PFSK-1 (cell line): ENCODE data around the gene ULK4.

Source experiments
- FOXP2 ChIP-seq: optimal IDR thresholded peaks from 2 replicates; pipeline ENCODE3; 2011; ENCODE audit warnings: borderline replicate concordance, control low read depth, inconsistent platforms; ENCODE audit not compliant: insufficient read depth; ENCODE audit errors: extremely low read length, extremely low read depth
- POLR2AphosphoS5 ChIP-seq: IDR thresholded peaks from 2 replicates; pipeline ENCODE4 v1.6.1; 2012; ENCODE audit warnings: low read depth, mild to moderate bottlenecking, control low read depth, low read length, moderate library complexity
- SIN3A ChIP-seq: IDR thresholded peaks from 2 replicates; pipeline ENCODE4 v1.6.1; 2012; ENCODE audit warnings: mild to moderate bottlenecking, low read length, moderate library complexity, borderline replicate concordance; ENCODE audit not compliant: insufficient read depth
- TAF1 ChIP-seq: IDR thresholded peaks from 2 replicates; pipeline ENCODE4 v1.6.1; 2012; ENCODE audit warnings: low read length, control low read depth, borderline replicate concordance; ENCODE audit not compliant: insufficient read depth
- TF ChIP-seq, protein P1 (sequence below), 2 experiments: IDR thresholded peaks; 2 replicates each; pipeline versions ENCODE4 v1.6.1 to v1.8.0; 2011 to 2012; ENCODE audit warnings: low read depth in 2 of 2, low read length in 2 of 2, control low read depth in 1 of 2, inconsistent platforms in 1 of 2, mild to moderate bottlenecking in 1 of 2, moderate library complexity in 1 of 2; ENCODE audit not compliant: insufficient read depth in 1 of 2

The ULK4 gene

DNA sequence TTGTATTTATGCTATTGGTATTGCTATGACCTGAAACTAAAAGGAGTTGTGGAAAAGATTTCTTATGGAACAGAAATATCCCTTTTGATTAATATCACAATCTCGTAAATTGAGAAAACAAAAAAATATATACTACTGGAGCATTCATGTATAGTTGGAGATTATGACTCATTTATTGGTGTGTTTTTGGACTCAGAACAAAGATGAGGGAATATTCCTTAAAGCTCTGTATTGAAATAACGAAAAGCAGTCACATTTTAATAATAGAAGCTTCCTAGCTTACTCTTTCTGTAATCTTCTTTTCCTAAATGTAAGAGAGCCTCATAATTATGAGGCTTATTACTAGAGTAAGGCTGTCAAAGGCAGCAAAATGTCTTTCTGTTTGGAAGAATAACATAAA, 748.3 kb downstream of the ULK4 start:
- TF ChIP-seq TAF1 (no peak), SIN3A (no peak), POLR2AphosphoS5 (no peak)
- TF ChIP-seq, protein P1, sequence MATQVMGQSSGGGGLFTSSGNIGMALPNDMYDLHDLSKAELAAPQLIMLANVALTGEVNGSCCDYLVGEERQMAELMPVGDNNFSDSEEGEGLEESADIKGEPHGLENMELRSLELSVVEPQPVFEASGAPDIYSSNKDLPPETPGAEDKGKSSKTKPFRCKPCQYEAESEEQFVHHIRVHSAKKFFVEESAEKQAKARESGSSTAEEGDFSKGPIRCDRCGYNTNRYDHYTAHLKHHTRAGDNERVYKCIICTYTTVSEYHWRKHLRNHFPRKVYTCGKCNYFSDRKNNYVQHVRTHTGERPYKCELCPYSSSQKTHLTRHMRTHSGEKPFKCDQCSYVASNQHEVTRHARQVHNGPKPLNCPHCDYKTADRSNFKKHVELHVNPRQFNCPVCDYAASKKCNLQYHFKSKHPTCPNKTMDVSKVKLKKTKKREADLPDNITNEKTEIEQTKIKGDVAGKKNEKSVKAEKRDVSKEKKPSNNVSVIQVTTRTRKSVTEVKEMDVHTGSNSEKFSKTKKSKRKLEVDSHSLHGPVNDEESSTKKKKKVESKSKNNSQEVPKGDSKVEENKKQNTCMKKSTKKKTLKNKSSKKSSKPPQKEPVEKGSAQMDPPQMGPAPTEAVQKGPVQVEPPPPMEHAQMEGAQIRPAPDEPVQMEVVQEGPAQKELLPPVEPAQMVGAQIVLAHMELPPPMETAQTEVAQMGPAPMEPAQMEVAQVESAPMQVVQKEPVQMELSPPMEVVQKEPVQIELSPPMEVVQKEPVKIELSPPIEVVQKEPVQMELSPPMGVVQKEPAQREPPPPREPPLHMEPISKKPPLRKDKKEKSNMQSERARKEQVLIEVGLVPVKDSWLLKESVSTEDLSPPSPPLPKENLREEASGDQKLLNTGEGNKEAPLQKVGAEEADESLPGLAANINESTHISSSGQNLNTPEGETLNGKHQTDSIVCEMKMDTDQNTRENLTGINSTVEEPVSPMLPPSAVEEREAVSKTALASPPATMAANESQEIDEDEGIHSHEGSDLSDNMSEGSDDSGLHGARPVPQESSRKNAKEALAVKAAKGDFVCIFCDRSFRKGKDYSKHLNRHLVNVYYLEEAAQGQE (IDR thresholded peaks at IDR 0.05; ENCODE audit: insufficient read depth in 1 of 2, low read depth in 2 of 2, low read length in 2 of 2): no peak

DNA sequence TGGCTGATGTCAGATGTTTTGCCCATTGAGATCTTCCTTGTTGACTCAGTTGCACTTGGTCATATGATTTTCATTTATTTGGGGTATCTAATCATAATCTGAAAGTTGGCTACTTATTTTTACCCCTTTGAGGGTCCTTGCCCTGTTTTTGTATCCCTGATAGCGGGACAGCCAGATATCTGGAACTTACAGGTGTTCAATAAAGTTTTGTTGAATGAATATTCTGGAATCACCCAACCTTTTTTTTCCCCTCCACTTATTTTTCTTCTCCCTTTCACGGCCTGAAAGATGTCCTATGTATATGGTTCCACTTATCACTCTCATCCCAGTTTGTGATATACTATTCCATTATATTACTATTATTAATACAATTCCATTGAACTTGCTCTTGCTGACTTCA, 749.8 kb downstream of the ULK4 start:
- TF ChIP-seq, protein P1 (IDR thresholded peaks at IDR 0.05; ENCODE audit: insufficient read depth in 1 of 2, low read depth in 2 of 2, low read length in 2 of 2): no peak
- no peak for TF ChIP-seq POLR2AphosphoS5
- no peak for TF ChIP-seq FOXP2
- no peak for TF ChIP-seq SIN3A
- no peak for TF ChIP-seq TAF1

DNA sequence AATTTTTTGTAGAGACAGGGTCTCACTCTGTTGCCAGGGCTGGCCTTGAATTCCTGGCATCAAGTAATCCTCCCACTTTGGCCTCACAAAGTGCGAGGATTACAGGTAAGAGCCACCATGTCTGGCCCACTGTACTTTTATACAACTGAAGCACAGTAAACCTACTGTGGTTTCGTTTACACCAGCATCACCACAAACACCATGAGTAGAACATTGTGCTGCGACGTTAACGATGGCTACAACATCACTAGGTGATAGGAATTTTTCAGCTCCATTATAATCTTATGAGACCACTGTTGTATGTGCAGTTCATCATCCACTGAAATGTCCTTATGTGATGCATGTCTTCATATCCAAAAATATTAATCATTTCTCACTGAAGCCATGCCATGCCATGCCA, 750.9 kb downstream of the ULK4 start:
- TF ChIP-seq POLR2AphosphoS5: no peak
- no peak for TF ChIP-seq TAF1
- no peak for TF ChIP-seq FOXP2
- TF ChIP-seq, protein P1 (IDR thresholded peaks at IDR 0.05; ENCODE audit: insufficient read depth in 1 of 2, low read depth in 2 of 2, low read length in 2 of 2): no peak
- no peak for TF ChIP-seq SIN3A

DNA sequence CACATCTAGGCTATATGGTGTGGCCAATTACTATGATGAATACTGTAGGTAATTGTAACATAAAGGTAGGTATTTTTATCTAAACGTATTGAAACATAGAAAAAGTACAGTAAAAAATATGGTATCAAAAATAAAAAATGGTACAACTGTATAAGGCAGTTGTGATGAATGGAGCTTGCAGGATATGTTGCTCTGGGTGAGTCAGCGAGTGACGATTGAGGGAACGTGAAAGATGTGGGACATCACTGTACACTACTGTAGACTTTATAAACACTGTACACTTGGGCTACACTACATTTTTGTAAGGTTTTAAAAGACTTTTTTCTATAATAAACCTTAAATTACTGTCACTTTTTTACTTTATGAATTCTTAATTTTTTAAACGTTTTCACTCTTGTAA, 752.3 kb downstream of the ULK4 start:
- TF ChIP-seq, protein P1 (IDR thresholded peaks at IDR 0.05; ENCODE audit: insufficient read depth in 1 of 2, low read depth in 2 of 2, low read length in 2 of 2): no peak
- TF ChIP-seq FOXP2 (no peak), TAF1 (no peak), SIN3A (no peak), POLR2AphosphoS5 (no peak)

DNA sequence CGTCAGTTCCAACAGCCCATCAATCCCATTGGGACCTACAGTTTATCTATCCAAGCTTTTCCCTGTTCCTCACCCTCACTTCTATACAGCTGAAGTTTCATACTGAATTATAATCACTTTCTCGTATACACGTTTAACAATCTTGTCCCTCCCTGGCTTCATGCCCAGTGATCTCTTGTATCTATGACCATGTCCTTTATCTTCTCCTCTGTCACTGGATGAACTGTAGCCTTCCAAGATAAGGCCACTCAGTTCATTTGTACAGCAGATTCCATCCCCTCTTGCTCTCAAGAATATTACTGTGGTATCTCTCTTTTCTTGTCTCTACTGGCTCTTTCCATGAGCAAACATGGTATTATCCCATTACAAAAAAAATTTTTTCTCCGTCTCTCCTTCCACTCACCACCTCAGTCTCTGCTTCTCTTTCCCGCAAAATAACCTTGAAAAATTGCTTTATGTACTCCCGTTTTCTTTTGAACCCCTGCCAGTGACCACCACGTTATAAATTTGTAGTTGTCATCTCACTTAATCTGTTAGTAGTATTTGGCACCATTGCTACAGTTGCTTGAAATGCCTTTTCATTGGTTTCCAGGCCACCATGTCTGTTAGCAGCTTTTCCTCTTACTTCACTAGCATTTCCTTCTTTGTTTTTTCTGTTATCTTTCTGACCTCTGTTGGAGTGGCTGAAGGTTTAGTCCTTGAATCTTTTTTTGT, 753.2 kb downstream of the ULK4 start:
- TF ChIP-seq FOXP2 (no peak), TAF1 (no peak), POLR2AphosphoS5 (no peak), SIN3A (no peak)
- TF ChIP-seq, protein P1 (IDR thresholded peaks at IDR 0.05; ENCODE audit: insufficient read depth in 1 of 2, low read depth in 2 of 2, low read length in 2 of 2): no peak
